ENCODE measurements around the gene ABCG1.

ABCG1 gene

DNA sequence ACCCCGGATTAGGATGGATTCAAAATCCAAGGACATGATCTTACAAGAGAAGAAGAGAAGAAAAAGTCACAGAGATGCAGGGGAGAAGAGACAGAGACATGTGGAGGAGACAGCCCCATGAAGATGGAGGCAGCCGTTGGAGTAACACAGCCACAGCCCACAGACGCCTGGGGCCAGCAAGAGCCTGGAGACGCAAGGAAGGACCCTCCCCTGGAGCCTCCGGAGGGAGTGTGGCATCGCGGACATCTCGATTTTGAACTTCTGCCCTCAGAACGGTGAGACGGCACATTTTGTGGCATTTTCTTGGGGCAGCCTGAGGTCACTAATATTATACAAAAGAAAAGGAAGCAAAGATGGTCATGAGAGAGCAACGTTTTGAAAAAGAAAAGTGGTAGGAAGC is 28.8 kb downstream of the ABCG1 start:
- H3K4me3 ChIP-seq (ENCODE audit: low read length) = no peak overlapping the region
- no peak overlapping the region for H3K9ac ChIP-seq (ENCODE audit: low read depth, low read length)
- H3K27ac ChIP-seq (ENCODE audit: low read depth, low read length) = no peak overlapping the region
- 88% methylated on average over 11 of the region's 11 CpGs for WGBS
- 0 out of 2 replicates have a peak, but pooled peaks cover 4% of the 10 kb centered on the region for H3K27me3 ChIP-seq (ENCODE audit: insufficient read depth, low read length)
- no peaks in the 10 kb centered on the region for H3K4me1 ChIP-seq (ENCODE audit: insufficient read depth, low read length)
- H3K36me3 ChIP-seq (ENCODE audit: insufficient read depth, low read length) = no peaks in the 10 kb centered on the region
- H3K9me3 ChIP-seq (ENCODE audit: insufficient read depth, low read depth, low read length) = no peaks in the 10 kb centered on the region

- Histone ChIP-seq H3K4me1 (ENCODE audit: insufficient read depth, low read length) (no peaks in the 10 kb centered on the region), H3K9me3 (ENCODE audit: insufficient read depth, low read depth, low read length) (no peaks in the 10 kb centered on the region), H3K9ac (ENCODE audit: low read depth, low read length) (no peak overlapping the region), H3K27ac (ENCODE audit: low read depth, low read length) (no peak overlapping the region), H3K27me3 (ENCODE audit: insufficient read depth, low read length) (peaks cover 4% of the 10 kb centered on the region; the same call in 1 of the 2 replicates), H3K4me3 (ENCODE audit: low read length) (no peak overlapping the region), H3K36me3 (ENCODE audit: insufficient read depth, low read length) (no peaks in the 10 kb centered on the region)
- 93% methylated on average over 8 of the region's 8 CpGs for WGBS
These were observed 29.3 kb downstream of the ABCG1 start for GRCh38 chr21:42248241-42248640.

DNA sequence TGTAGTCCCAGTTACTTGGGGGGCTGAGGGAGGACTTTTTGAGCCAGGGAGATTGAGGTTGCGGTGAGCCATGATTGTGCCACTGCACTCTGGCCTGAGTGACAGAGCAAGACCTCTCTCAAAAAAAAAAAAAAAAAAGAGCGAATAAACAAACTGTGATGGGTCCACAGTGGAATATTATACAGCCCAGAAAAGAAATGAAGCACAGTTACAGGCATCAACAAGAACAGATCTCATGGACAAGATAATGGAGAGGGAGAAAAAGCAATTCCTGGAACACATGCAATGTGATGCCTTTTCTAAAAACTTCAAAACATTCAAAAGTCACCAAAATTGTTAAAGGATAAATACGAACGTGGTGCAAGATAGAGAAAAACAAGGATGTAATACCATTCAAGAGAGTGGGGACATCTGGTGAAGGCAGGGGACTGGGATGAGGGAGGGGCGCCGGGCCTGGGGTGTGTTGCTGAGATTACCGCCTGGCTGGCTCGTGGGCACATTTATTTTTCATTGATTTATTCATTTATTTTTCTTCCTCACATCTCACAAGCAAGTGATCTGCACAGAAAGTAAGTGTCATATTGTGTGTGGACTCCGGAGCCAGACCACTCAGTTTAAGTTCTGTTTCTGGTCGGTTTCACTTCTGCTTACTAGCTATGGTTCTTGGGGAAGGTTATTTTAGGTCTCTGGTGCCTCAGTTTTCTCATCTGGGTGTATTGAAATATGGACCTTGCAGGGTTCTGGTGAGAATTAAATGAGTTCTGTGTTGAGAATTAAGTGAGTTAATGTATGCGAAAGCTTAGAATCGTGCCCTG is 30.1 kb downstream of the ABCG1 start:
- Histone ChIP-seq H3K9ac (ENCODE audit: low read depth, low read length) (no peak overlapping the region), H3K27ac (ENCODE audit: low read depth, low read length) (no peak overlapping the region), H3K27me3 (ENCODE audit: insufficient read depth, low read length) (peaks cover 4% of the 10 kb centered on the region; the same call in 1 of the 2 replicates), H3K9me3 (ENCODE audit: insufficient read depth, low read depth, low read length) (no peaks in the 10 kb centered on the region), H3K4me1 (ENCODE audit: insufficient read depth, low read length) (no peaks in the 10 kb centered on the region), H3K36me3 (ENCODE audit: insufficient read depth, low read length) (no peaks in the 10 kb centered on the region), H3K4me3 (ENCODE audit: low read length) (no peak overlapping the region)
- 93% methylated on average over 10 of the region's 12 CpGs for WGBS

DNA sequence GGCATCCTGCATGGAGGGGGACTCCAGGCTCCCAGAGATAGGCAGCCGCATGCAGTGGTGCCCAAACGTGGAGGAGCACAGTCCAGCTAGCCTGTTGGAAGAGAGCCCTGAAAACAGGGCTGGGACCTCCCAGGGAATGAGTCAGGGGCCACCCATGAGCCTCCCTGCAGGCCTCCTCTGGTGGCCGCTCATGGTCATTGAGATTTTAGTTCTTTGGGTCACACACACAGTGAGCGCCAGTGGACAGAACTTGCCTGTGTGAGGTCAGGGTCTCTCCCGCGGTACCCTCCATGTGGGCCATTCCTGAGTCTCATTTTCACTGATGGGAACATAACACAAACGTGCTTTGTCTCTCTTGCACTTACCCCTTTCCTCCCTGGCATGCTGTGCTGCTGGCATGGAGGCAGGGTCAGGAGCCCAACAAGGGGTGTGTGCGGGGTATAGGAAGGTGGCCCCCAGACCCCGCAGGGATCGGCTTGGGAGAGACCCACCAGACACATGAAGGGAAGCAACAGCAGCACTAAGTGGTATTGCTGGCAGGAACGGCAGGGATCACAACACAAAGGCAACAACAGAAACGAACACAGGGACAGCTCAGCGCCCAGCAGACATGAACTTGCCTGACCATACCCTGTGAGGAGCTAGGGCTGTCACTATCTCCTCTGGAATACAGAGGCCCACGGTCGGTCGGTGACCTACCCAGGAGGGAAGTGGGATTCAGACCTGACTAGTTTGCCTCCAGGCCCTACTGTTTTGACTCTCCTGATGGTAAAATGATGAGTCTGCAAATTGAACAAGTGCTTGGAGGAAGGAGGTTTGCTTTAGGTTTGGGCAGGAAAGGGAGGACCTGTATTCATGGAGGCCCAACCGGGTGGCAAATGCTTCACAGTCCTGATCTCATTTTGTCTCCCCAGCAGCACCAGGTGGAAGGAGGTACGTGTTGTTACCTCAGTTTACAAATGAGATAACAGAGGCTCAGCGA is 31.8 kb downstream of the ABCG1 start:
- no peaks in the 10 kb centered on the region for H3K9me3 ChIP-seq (ENCODE audit: insufficient read depth, low read depth, low read length)
- no peak overlapping the region for H3K9ac ChIP-seq (ENCODE audit: low read depth, low read length)
- no peaks in the 10 kb centered on the region for H3K4me1 ChIP-seq (ENCODE audit: insufficient read depth, low read length)
- no peaks in the 10 kb centered on the region for H3K36me3 ChIP-seq (ENCODE audit: insufficient read depth, low read length)
- WGBS = 90% methylated on average over 19 of the region's 19 CpGs
- H3K27ac ChIP-seq (ENCODE audit: low read depth, low read length) = no peak overlapping the region
- H3K27me3 ChIP-seq (ENCODE audit: insufficient read depth, low read length) = peaks cover 4% of the 10 kb centered on the region; the same call in 1 of the 2 replicates
- H3K4me3 ChIP-seq (ENCODE audit: low read length) = no peak overlapping the region

- Histone ChIP-seq H3K27ac (ENCODE audit: low read depth, low read length) (no peak overlapping the region), H3K9ac (ENCODE audit: low read depth, low read length) (no peak overlapping the region), H3K4me3 (ENCODE audit: low read length) (no peak overlapping the region), H3K9me3 (ENCODE audit: insufficient read depth, low read depth, low read length) (no peaks in the 10 kb centered on the region), H3K36me3 (ENCODE audit: insufficient read depth, low read length) (no peaks in the 10 kb centered on the region), H3K4me1 (ENCODE audit: insufficient read depth, low read length) (no peaks in the 10 kb centered on the region), H3K27me3 (ENCODE audit: insufficient read depth, low read length) (no peaks in the 10 kb centered on the region; the same call in 1 of the 2 replicates)
- 88% methylated on average over 13 of the region's 13 CpGs for WGBS
These were observed 32.8 kb downstream of the ABCG1 start for GRCh38 chr21:42251654-42252324.

DNA sequence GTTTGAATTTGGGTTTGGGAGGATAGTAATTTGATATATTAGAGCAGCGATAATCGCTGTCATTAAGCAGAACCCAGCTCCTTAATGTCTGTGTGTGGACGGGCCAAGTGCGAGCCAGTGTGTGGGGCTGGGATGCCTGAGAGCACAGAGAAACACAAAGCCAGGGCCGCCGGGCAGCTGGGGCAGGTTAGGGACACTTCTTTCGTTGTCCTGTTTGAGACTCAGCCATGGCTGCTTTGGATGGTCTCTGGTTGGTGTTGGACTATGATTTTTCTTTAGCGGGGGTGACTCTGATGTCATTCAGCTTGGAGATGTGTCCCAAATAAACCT is 33.4 kb downstream of the ABCG1 start:
- no peak overlapping the region for H3K9ac ChIP-seq (ENCODE audit: low read depth, low read length)
- no peaks in the 10 kb centered on the region; the same call in 1 of the 2 replicates for H3K27me3 ChIP-seq (ENCODE audit: insufficient read depth, low read length)
- no peak overlapping the region for H3K4me3 ChIP-seq (ENCODE audit: low read length)
- H3K27ac ChIP-seq (ENCODE audit: low read depth, low read length) = no peak overlapping the region
- no peaks in the 10 kb centered on the region for H3K4me1 ChIP-seq (ENCODE audit: insufficient read depth, low read length)
- H3K36me3 ChIP-seq (ENCODE audit: insufficient read depth, low read length) = no peaks in the 10 kb centered on the region
- no peaks in the 10 kb centered on the region for H3K9me3 ChIP-seq (ENCODE audit: insufficient read depth, low read depth, low read length)
- 91% methylated on average over 8 of the region's 8 CpGs for WGBS

DNA sequence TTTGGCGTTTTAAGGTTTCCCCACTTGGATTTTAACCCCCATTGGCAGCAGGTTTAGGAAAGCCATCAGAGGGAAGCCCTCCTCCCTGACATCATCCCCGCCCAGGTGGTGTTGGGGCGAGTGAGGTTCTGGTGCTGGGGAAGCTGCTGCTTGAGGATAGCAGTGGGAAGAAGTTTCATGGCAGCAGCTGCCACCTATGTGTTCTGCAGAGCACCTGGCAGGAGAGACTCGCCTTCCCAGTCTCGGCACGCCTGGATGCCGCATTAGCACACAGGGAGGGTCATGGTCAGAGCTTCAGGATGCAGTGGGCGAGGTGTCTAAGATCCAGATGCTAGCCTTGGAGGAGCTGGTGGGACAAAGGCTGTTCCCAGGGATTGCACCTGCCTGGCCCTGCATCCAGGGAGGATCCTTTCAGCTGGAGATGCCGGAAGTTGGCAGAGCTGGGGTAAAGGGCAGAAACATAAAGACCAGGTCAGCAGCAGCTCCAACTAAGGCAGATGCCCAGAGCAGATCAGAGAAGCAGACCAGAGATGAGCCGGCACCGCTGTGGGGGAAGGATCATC is 33.9 kb downstream of the ABCG1 start:
- Histone ChIP-seq H3K9ac (ENCODE audit: low read depth, low read length) (no peak overlapping the region), H3K27ac (ENCODE audit: low read depth, low read length) (no peak overlapping the region), H3K27me3 (ENCODE audit: insufficient read depth, low read length) (no peaks in the 10 kb centered on the region; the same call in 1 of the 2 replicates), H3K36me3 (ENCODE audit: insufficient read depth, low read length) (no peaks in the 10 kb centered on the region), H3K9me3 (ENCODE audit: insufficient read depth, low read depth, low read length) (no peaks in the 10 kb centered on the region), H3K4me1 (ENCODE audit: insufficient read depth, low read length) (no peaks in the 10 kb centered on the region), H3K4me3 (ENCODE audit: low read length) (no peak overlapping the region)
- 93% methylated on average over 11 of the region's 11 CpGs for WGBS

- H3K27ac ChIP-seq (ENCODE audit: low read depth, low read length) = no peak overlapping the region
- H3K9me3 ChIP-seq (ENCODE audit: insufficient read depth, low read depth, low read length) = no peaks in the 10 kb centered on the region
- 87% methylated on average over 8 of the region's 8 CpGs for WGBS
- H3K36me3 ChIP-seq (ENCODE audit: insufficient read depth, low read length) = no peaks in the 10 kb centered on the region
- no peaks in the 10 kb centered on the region; the same call in 1 of the 2 replicates for H3K27me3 ChIP-seq (ENCODE audit: insufficient read depth, low read length)
- no peak overlapping the region for H3K4me3 ChIP-seq (ENCODE audit: low read length)
- H3K4me1 ChIP-seq (ENCODE audit: insufficient read depth, low read length) = no peaks in the 10 kb centered on the region
- H3K9ac ChIP-seq (ENCODE audit: low read depth, low read length) = no peak overlapping the region
These were observed 34.5 kb downstream of the ABCG1 start for GRCh38 chr21:42253466-42253865.

DNA sequence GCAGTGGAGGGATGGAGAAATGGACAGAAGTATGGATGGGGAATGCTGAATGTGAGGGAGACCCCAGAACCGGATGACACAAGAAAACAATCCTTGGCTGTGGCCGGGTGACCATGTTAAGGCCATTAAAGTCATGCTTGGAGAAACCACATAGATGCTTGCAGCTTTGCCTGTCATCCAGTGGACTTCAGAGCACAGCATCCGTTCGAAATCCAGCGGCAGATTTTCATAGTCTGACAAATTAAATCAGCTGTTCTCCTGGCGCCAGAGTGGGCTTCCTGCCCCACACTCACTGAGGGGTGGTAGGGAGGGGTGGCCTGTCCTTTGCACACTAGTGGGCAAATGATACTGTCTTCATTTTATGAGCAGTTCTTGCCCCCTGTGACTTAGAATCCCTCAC is 35.1 kb downstream of the ABCG1 start:
- WGBS = 93% methylated on average over 6 of the region's 6 CpGs
- H3K36me3 ChIP-seq (ENCODE audit: insufficient read depth, low read length) = no peaks in the 10 kb centered on the region
- no peaks in the 10 kb centered on the region for H3K9me3 ChIP-seq (ENCODE audit: insufficient read depth, low read depth, low read length)
- no peaks in the 10 kb centered on the region for H3K4me1 ChIP-seq (ENCODE audit: insufficient read depth, low read length)
- no peaks in the 10 kb centered on the region; the same call in 1 of the 2 replicates for H3K27me3 ChIP-seq (ENCODE audit: insufficient read depth, low read length)
- no peak overlapping the region for H3K9ac ChIP-seq (ENCODE audit: low read depth, low read length)
- no peak overlapping the region for H3K4me3 ChIP-seq (ENCODE audit: low read length)
- H3K27ac ChIP-seq (ENCODE audit: low read depth, low read length) = no peak overlapping the region

DNA sequence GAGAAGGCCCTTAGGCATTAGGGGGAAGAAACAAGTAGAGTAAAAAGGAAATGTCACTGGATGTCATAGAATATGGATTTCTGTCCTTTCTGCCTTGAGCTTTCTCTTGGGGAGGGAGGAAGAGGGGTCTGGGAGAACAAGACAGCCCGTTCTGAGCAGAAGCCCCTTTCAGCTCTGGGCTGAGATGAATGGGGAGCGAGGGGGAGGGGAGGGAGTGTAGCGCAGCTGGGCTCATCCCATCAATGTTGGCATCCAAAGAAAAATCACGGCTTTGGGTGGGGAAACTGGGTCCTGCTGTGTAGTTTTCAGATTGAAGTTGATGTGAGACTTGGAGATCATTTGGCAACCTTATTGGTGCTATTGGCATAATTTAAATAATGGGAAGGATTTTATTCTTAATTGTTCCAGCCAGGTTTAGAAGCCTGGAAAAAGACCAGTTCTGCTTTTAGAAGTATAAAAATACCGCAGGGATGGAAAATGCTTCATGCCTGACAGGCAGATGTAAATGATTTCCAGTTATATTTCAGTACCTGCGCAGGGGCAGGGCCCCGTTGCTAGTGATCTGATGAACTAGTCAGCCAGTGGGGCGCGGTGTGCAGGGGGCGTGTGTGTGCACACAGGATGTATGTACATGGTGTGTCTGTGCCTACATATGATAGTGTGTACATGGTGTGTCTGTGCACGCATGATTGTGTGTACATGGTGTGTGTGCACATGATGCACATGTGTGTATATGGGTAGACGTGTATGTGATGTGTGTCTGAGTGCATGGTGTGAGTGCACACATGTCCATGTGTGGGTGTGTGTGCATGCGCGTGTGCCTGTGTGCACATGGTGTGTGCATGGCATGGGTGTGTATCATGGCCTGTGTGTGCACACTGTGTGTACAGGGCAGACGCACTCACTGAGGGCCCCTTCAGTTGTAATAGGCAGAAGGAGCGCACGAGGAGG is 36.0 kb downstream of the ABCG1 start:
- H3K27ac ChIP-seq (ENCODE audit: low read depth, low read length) = no peak overlapping the region
- no peaks in the 10 kb centered on the region for H3K4me1 ChIP-seq (ENCODE audit: insufficient read depth, low read length)
- no peak overlapping the region for H3K4me3 ChIP-seq (ENCODE audit: low read length)
- no peaks in the 10 kb centered on the region; the same call in 1 of the 2 replicates for H3K27me3 ChIP-seq (ENCODE audit: insufficient read depth, low read length)
- WGBS = 92% methylated on average over 17 of the region's 17 CpGs
- no peak overlapping the region for H3K9ac ChIP-seq (ENCODE audit: low read depth, low read length)
- H3K9me3 ChIP-seq (ENCODE audit: insufficient read depth, low read depth, low read length) = no peaks in the 10 kb centered on the region
- H3K36me3 ChIP-seq (ENCODE audit: insufficient read depth, low read length) = no peaks in the 10 kb centered on the region

Data from HUES64 (cell line).